Medulla oblongata (tissue), 1 donor: ENCODE results near the gene WNK4.

Experiments used
- DNase-seq: peaks from one replicate; pipeline ENCODE4 v3.0.0-alpha.2; 2015; ENCODE audit errors: extremely low spot score

Gene WNK4

GRCh38 chr17:42772945-42773289 lies 7.5 kb upstream of the WNK4 start:
- DNase-seq: no peak

- DNase-seq: peak; percentile 88
These were observed 6.9 kb upstream of the WNK4 start, which contains the start of gene VPS25 for GRCh38 chr17:42773290-42774035. VPS25 (plus strand) TSS chr17:42773449; CDS start chr17:42773476, 27 bp downstream.

- DNase-seq: no peak
These were observed 6.2 kb upstream of the WNK4 start for GRCh38 chr17:42774066-42774745.

GRCh38 chr17:42775534-42776098 lies 4.8 kb upstream of the WNK4 start:
- no peak for DNase-seq

GRCh38 chr17:42778570-42778969 lies 1.8 kb upstream of the WNK4 start:
- no peak for DNase-seq

GRCh38 chr17:42779304-42779935 lies 990 bp upstream of the WNK4 start:
- no peak for DNase-seq

- no peak for DNase-seq
These were observed 635 bp downstream of the WNK4 start for GRCh38 chr17:42780851-42781638.

GRCh38 chr17:42781639-42782165 lies 1.3 kb downstream of the WNK4 start:
- DNase-seq: no peak

GRCh38 chr17:42782166-42783061 lies 2.0 kb downstream of the WNK4 start:
- no peak for DNase-seq

- no peak for DNase-seq
These were observed 2.8 kb downstream of the WNK4 start for GRCh38 chr17:42783062-42783790.

GRCh38 chr17:42783791-42784138 lies 3.4 kb downstream of the WNK4 start:
- DNase-seq: no peak

GRCh38 chr17:42784409-42784808 lies 4.0 kb downstream of the WNK4 start:
- no peak for DNase-seq

- no peak for DNase-seq
These were observed 4.6 kb downstream of the WNK4 start for GRCh38 chr17:42784811-42785592.

- DNase-seq: no peak
These were observed 6.9 kb downstream of the WNK4 start for GRCh38 chr17:42787266-42787665.

GRCh38 chr17:42791948-42792347 lies 11.5 kb downstream of the WNK4 start:
- no peak for DNase-seq

GRCh38 chr17:42792545-42792944 lies 12.1 kb downstream of the WNK4 start:
- DNase-seq: no peak

- DNase-seq: no peak
These were observed 14.7 kb downstream of the WNK4 start for GRCh38 chr17:42795061-42795460.

- DNase-seq: no peak
These were observed 15.1 kb downstream of the WNK4 start for GRCh38 chr17:42795465-42795864.
